GM12878 (cell line): Measurements from ENCODE around the gene NBEA. TPM values are rescaled to one million over a fixed set of nuclear protein-coding genes. Genes with fewer than 3 reads are reported as not detected.

Experiments used
- ATAC-seq: fragments of 200-7000 bp; cut with Tn5 transposase; 3 replicates; pipeline ENCODE4 v1.9.1; 2020; ENCODE audit warnings: mild to moderate bottlenecking, moderate library complexity
- BruUV-seq: library from RNA; stranded (reverse); fragments of 400-500 nt; replicated peaks from 2 replicates; lab custom pipeline; 2021; lab: Mats Ljungman, UMichigan
- CTCF ChIA-PET: fragments of 300-600 bp; sonication (Branson Sonifier 250); formaldehyde crosslinking; extraction: SDS; loops from one replicate; lab custom pipeline; 2021; ENCODE audit warnings: inconsistent platforms; lab: Yijun Ruan, JAX
- POLR2A ChIA-PET: fragments of 350-600 bp; formaldehyde crosslinking; extraction: SDS; loops from one replicate; lab custom pipeline; 2021; ENCODE audit warnings: inconsistent platforms; lab: Charles Lee
- RAD21 ChIA-PET: fragments of 300-600 bp; sonication (Branson Sonifier 250); formaldehyde crosslinking; loops from one replicate; lab custom pipeline; 2023; ENCODE audit warnings: antibody characterized with exemption; ENCODE audit not compliant: unreplicated experiment; lab: Charles Lee
- SMC1A ChIA-PET: fragments of 300-600 bp; sonication (Branson Sonifier 250); formaldehyde crosslinking; loops from one replicate; lab custom pipeline; 2023; ENCODE audit not compliant: unreplicated experiment, uncharacterized antibody; lab: Charles Lee
- DNase-seq: peaks from one replicate; pipeline ENCODE4 v3.0.0-alpha.2; 2011; ENCODE audit warnings: low read depth, low spot score
- FAIRE-seq: peaks from 3 replicates; lab custom pipeline; 2011; peaks lifted over from hg19 to GRCh38; lab: Jason Lieb, UNC
- H2AFZ ChIP-seq: 2 replicates; pipeline ENCODE4 v1.6.0; 2011; ENCODE audit warnings: low read depth, low read length, control low read depth; ENCODE audit not compliant: control insufficient read depth
- H3K27ac ChIP-seq: 2 replicates; pipeline ENCODE4 v1.5.1; 2011; ENCODE audit warnings: control low read depth; ENCODE audit not compliant: control insufficient read depth, insufficient read depth
- H3K27me3 ChIP-seq, 2 experiments: replicated peaks in 1 of 2; 2 replicates each; pipeline versions ENCODE4 v1.6.0 to v1.6.1; 2011; ENCODE audit warnings: low read length in 1 of 2; ENCODE audit not compliant: control insufficient read depth in 2 of 2, insufficient read depth in 2 of 2
- H3K36me3 ChIP-seq, 2 experiments: 2 replicates each; pipeline ENCODE4 v1.5.1; 2011; ENCODE audit warnings: low read length in 1 of 2; ENCODE audit not compliant: control insufficient read depth in 2 of 2, insufficient read depth in 2 of 2
- H3K4me1 ChIP-seq: 2 replicates; pipeline ENCODE4 v1.6.1; 2011; ENCODE audit warnings: mild to moderate bottlenecking, low read length, moderate library complexity, mixed read lengths; ENCODE audit not compliant: control insufficient read depth, insufficient read depth
- H3K4me2 ChIP-seq: 2 replicates; pipeline ENCODE4 v1.6.0; 2011; ENCODE audit warnings: control low read depth; ENCODE audit not compliant: control insufficient read depth, insufficient read depth
- H3K4me3 ChIP-seq: fragments of 200-600 bp; sonication (generic); 2 replicates; pipeline ENCODE4 v1.5.1; 2016
- H3K79me2 ChIP-seq: 2 replicates; pipeline ENCODE4 v1.6.0; 2011; ENCODE audit warnings: low read length; ENCODE audit not compliant: control insufficient read depth, insufficient read depth
- H3K9ac ChIP-seq: 2 replicates; pipeline ENCODE4 v1.8.0; 2011; ENCODE audit warnings: low read length, control low read depth, mixed read lengths; ENCODE audit not compliant: control insufficient read depth, insufficient read depth
- H3K9me3 ChIP-seq: replicated peaks from 3 replicates; pipeline ENCODE4 v1.5.1; 2011; ENCODE audit warnings: mild to moderate bottlenecking, low read length; ENCODE audit not compliant: control insufficient read depth, insufficient read depth
- H4K20me1 ChIP-seq: 2 replicates; pipeline ENCODE4 v1.6.0; 2011; ENCODE audit not compliant: control insufficient read depth, insufficient read depth
- BCL3 ChIP-seq: IDR thresholded peaks from 2 replicates; pipeline ENCODE4 v1.6.1; 2011; ENCODE audit warnings: borderline replicate concordance, low read depth, mild to moderate bottlenecking, moderate library complexity, low read length; ENCODE audit not compliant: insufficient read depth, poor library complexity, severe bottlenecking
- CREB1 ChIP-seq: IDR thresholded peaks from 2 replicates; pipeline ENCODE4 v1.6.1; 2012; ENCODE audit warnings: low read depth, mild to moderate bottlenecking, inconsistent platforms
- CUX1 ChIP-seq: IDR thresholded peaks from 2 replicates; pipeline ENCODE4 v1.6.1; 2012; ENCODE audit warnings: improper control_type of control experiment, low read depth, low read length; ENCODE audit not compliant: insufficient replicate concordance
- E2F4 ChIP-seq: IDR thresholded peaks from 2 replicates; pipeline ENCODE4 v1.6.1; 2012; ENCODE audit warnings: low read depth, low read length, improper control_type of control experiment
- EGR1 ChIP-seq, 2 experiments: IDR thresholded peaks; 1 replicate in 1 of 2; 2 replicates in 1 of 2; pipeline ENCODE4 v1.6.1; 2011 to 2012; ENCODE audit warnings: low read depth in 2 of 2, low read length in 2 of 2, borderline replicate concordance in 1 of 2, mild to moderate bottlenecking in 1 of 2, moderate library complexity in 1 of 2
- EP300 ChIP-seq, 2 experiments: fragments of 150-350 bp in 1 of 2; IDR thresholded peaks; 2 replicates each; pipeline ENCODE4 v1.6.1; 2011 to 2012; ENCODE audit warnings: low read depth in 2 of 2, low read length in 2 of 2, borderline replicate concordance in 1 of 2, improper control_type of control experiment in 1 of 2, inconsistent platforms in 1 of 2; ENCODE audit not compliant: control insufficient read depth in 1 of 2
- IRF5 ChIP-seq: fragments of 450-650 bp; IDR thresholded peaks from 2 replicates; pipeline ENCODE4 v1.6.1; 2017; ENCODE audit warnings: borderline replicate concordance
- NKRF ChIP-seq: fragments of 450-650 bp; conservative IDR thresholded peaks from 2 replicates; pipeline ENCODE4 v1.6.1; 2017; ENCODE audit warnings: mild to moderate bottlenecking, moderate library complexity
- RELA ChIP-seq: fragments of 450-650 bp; IDR thresholded peaks from 2 replicates; pipeline ENCODE4 v1.8.0; 2014; ENCODE audit warnings: borderline replicate concordance; ENCODE audit not compliant: partially characterized antibody
- RUNX3 ChIP-seq: IDR thresholded peaks from 2 replicates; pipeline ENCODE4 v1.6.1; 2012; ENCODE audit warnings: low read length, inconsistent platforms
- ZNF217 ChIP-seq: fragments of 450-650 bp; IDR thresholded peaks from 2 replicates; pipeline ENCODE4 v1.6.1; 2017; ENCODE audit warnings: antibody characterized with exemption, mild to moderate bottlenecking
- in situ Hi-C: fragments of 300-500 bp; cut with MboI; formaldehyde crosslinking; loops from 9 replicates; pipeline ENCODE4 v1.14.3; 2018; ENCODE audit warnings: mixed read lengths
- intact Hi-C: fragments of 100-400 bp; cut with micrococcal nuclease; formaldehyde crosslinking; loops from one replicate; pipeline ENCODE4 v1.14.2; 2022; ENCODE audit not compliant: unreplicated experiment
- polyA plus RNA-seq, 11 experiments: library from polyadenylated mRNA; depleted of rRNA in 4 of 11; unstranded in 6 of 11; stranded (reverse) in 5 of 11; fragments of >200 nt; fragmentation: Nextera tagmentation in 4 of 11; fragmentation: Illumina TruSeq in 1 of 11; extraction: Ambion mirVana in 4 of 11; extraction: Trizol in 1 of 11; gene quantifications; 1 replicate in 1 of 11; 2 replicates in 10 of 11; pipeline versions ENCODE4 v1.2.1 to v1.2.3, GENCODE V29; 2011 to 2016; ENCODE audit warnings: inconsistent platforms in 2 of 11, missing spikeins in 2 of 11, low read depth in 1 of 11
- total RNA-seq, 4 experiments: library from RNA; depleted of rRNA in 3 of 4; stranded (reverse); fragments of >200 nt in 3 of 4; fragmentation: Illumina TruSeq in 1 of 4; extraction: Trizol in 1 of 4; gene quantifications; 2 replicates each; pipeline versions ENCODE4 v1.2.1 to v1.2.3, GENCODE V29; 2013 to 2021

NBEA gene
- total and polyA plus RNA-seq, 10 of the 15 experiments (the other 5 are each of a cell fraction or from before 2014, with no cell fraction given), result 0.23 to 3.6 (median 0.55) TPM

GRCh38 chr13:35389535-35389934 lies 447.5 kb downstream of the NBEA start:
- Histone ChIP-seq H3K27me3 (no peaks in the 10 kb centered on the region), H3K27ac (no peak overlapping the region), H3K4me1 (no peaks in the 10 kb centered on the region), H3K9me3 (no peaks in the 10 kb centered on the region), H3K36me3 (no peaks in the 10 kb centered on the region), H4K20me1 (no peaks in the 10 kb centered on the region), H3K4me3 (no peak overlapping the region), H3K9ac (no peak overlapping the region), H3K4me2 (no peak overlapping the region), H3K79me2 (no peaks in the 10 kb centered on the region), H2AFZ (no peak overlapping the region)
- FAIRE-seq (no peak), DNase-seq (no peak), ATAC-seq (no peak)
- no TSS peak for BruUV-seq
- POLR2A ChIA-PET, result no interaction called here
- SMC1A ChIA-PET, result no interaction called here
- intact Hi-C loops (no loop called here), in situ Hi-C loops (no loop called here)
- RAD21 ChIA-PET, result no interaction called here
- CTCF ChIA-PET, result no interaction called here
- TF ChIP-seq IRF5, result no peak
- no peak for TF ChIP-seq RUNX3
- no peak for TF ChIP-seq CUX1
- no peak for TF ChIP-seq ZNF217
- TF ChIP-seq NKRF, result no peak
- TF ChIP-seq RELA, result no peak
- TF ChIP-seq EP300 (IDR thresholded peaks at IDR 0.05; ENCODE audit: borderline replicate concordance in 1 of 2, control insufficient read depth in 1 of 2, low read depth in 2 of 2, low read length in 2 of 2), result no peak
- TF ChIP-seq BCL3, result no peak
- TF ChIP-seq E2F4, result no peak
- TF ChIP-seq CREB1, result no peak
- no peak for TF ChIP-seq EGR1 (IDR thresholded peaks at IDR 0.05; ENCODE audit: borderline replicate concordance in 1 of 2, low read depth in 2 of 2, low read length in 2 of 2)
